UCSD-AML1 (cell line): ENCODE data around the gene BRPF3.

Source experiments
- DNase-seq: peaks from one replicate; lab custom pipeline; 2025; ENCODE audit not compliant: unreplicated experiment; lab: John Stamatoyannopoulos, UW

Gene BRPF3

DNA sequence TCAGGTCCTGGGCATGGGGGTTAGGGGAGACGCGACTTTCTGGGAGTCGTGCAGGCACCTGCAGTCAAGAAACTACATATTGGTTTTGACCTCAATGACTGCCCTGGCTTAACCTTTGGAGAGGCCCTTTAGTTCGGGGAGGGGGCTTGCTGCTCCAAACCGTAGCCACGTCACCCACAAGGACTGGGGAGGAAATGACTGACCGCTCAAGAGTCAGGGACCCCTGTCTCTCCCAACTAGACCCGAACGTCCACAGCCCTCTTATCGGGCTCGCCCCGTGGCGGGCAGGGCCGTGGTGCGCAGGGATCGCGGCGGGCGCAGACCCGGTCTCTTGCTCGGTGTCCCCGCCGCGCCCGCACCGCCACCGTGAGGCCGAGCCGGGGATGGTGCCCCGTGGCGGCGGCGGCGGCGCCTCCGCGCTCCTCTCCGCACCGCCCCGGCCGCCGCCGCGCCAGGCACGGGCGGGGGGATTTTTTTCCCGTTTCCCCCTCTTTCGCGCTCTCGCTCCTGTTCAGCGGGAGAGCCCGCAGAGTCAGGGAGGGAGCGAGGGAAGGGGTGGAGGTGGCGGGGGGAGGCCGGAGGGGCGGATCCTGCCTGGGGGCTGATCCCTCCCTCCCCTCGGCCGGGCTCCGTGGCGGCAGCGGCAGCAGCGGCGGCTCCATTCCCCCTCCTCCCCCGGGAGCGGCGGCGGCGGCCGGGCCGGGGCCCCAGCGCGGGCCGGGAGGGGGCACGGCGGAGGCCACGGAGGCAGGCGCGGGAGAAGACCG is at the start of gene BRPF3:
BRPF3 (plus strand) TSS at position 632 of the 767 bp plus-strand sequence. CDS start 3,579 bp downstream, outside the sequence.
- peak; percentile 82 for DNase-seq

DNA sequence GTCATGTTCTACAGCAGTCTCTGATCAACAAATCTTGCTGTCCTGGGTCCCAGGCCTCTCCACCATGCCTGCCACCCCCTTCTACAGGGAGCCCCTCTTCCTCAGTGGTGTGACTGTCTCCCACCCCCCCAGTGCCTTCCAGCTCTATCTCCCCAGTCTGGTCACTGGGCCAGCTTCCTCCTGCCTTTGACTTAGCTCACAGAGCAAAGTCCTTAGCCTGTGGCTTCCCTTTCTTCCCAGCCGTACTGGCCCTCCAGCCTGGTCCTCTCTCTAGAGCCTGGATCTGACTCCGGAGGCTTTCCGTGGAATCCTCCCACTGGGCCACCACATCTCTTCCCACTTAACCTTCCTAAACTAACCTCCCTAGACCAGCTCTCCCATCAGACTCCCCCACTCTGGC is 49.2 kb upstream of the BRPF3 start:
- DNase-seq = no peak

- no peak for DNase-seq
These were observed 47.1 kb upstream of the BRPF3 start for GRCh38 chr6:36149476-36149875.

- DNase-seq = no peak
These were observed 46.3 kb upstream of the BRPF3 start for GRCh38 chr6:36150283-36150682.

DNA sequence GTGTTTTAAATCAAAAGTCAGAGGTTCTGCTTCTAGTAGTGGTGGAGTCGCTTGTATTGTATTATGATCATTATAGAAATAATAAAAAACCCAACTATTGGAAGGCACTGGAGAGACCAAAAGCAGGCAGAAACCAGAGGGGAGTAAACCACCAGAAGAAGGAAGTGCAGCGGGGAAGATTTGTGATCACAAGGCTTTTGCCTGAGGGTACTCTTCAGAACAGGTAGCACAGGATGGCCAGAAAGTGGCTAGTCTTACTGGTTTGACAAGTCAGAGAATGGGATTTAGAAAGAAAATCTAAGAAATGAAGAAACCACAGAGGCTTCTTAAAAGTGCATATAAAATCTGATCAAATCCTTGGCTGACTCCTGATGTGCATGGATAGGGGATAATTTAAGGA is 42.3 kb upstream of the BRPF3 start:
- no peak for DNase-seq

- no peak for DNase-seq
These were observed 40.9 kb upstream of the BRPF3 start for GRCh38 chr6:36155662-36156061.

DNA sequence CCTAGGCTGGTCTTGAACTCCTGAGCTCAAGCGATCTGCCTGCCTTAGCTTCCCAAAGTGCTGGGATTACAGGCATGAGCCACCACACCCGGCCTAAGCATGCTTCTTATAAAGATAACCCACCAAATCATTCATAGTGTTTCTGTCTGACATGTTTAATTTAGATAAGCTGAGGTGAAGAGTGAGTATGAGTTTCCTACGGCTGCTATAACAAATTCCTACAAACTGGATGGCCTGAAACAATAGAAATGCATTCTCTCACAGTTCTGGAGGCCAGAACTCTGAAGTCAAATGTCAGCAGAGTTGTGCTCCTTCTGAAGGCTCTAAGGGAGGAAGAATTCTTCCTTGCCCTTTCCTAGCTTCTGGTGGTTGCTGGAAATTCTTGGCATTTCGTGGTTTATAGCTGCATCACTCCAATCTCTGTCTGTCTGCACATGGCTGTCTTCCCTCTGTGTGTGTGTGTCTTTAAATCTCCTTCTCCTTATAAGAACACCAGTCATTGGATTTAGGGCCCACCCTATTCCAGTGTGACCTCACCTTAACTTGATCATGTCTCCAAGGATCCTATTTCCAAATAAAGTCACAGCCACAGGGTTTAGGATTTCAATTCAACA is 36.3 kb upstream of the BRPF3 start:
- DNase-seq = no peak

GRCh38 chr6:36169023-36170007 is 27.2 kb upstream of the BRPF3 start:
- DNase-seq = no peak

DNA sequence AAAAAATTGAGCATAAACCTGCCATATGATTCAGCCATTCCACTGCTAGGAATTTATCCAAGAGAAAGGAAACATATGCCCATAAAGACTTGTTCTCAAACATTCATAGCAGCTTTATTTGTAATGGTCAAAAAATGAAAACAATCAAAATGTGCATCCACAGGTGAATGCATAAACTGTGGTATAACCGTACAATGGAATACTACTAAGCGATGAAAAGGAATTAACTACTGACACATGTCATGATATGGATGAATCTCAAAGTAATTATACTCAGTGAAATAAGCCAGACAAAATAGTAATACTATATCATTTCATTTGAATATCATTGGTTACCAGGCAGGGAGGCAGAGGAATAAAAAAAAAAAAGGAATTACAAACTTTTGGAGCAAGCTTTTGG is 25.8 kb upstream of the BRPF3 start:
- no peak for DNase-seq

DNA sequence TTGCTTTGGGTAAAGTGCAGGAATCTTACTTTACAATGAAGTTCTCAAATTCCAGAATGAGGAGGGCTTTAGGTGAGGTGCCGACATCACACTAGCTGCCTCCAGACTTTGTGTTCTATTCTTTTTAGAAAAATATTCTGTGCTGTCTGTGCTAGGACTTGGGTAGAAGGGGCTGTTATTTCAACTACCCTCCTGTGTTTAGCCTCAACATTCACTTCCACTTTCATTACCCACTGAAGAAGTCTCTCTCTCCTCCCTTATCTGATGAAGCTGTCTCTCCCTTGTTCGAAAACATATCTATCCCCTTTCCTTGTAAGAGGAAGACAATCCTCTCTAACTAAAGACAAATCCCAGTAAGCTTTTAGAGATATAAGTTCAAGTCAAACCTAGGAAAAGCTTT is 25.0 kb upstream of the BRPF3 start:
- no peak for DNase-seq

DNA sequence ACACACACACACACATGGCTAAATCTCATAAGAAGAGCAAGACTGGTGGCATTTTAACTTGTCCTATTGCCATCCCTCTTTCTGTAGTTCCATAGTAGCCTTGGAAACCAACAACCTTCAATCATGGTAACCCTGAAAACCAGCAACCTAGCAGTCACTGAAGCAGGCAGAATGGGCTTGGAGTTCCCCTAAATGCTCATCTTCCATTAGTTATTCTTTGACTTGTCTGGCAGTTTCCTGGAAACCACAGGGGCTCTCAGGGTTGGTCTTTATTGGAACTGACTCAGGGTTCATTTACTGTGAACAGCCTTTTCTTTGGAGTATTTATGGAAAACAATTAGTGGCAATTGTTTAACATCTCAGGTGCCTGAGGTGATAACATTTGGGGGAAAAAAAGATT is 19.4 kb upstream of the BRPF3 start:
- no peak for DNase-seq

DNA sequence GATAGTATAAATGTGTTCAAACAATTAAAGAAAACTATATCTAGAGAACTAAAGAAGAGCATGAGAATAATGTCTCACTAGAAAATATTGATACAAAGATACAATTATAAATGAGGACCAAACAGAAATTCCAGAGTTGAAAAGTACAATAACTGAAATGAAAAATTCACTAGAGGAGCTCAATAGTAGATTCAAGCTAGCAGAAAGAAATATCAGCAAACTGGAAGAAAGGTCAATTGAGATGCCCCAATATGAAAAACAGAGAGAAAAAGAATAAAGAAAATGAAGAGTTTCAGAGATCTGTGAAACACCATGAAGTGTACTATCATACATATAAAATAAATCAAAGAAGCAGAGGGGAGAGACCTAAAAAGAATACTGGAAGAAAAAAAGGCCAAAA is 18.0 kb upstream of the BRPF3 start:
- DNase-seq = no peak

GRCh38 chr6:36180126-36180525 is 16.4 kb upstream of the BRPF3 start:
- no peak for DNase-seq

GRCh38 chr6:36184311-36184710 is 12.2 kb upstream of the BRPF3 start:
- DNase-seq = no peak

GRCh38 chr6:36186199-36186598 is 10.3 kb upstream of the BRPF3 start:
- no peak for DNase-seq

DNA sequence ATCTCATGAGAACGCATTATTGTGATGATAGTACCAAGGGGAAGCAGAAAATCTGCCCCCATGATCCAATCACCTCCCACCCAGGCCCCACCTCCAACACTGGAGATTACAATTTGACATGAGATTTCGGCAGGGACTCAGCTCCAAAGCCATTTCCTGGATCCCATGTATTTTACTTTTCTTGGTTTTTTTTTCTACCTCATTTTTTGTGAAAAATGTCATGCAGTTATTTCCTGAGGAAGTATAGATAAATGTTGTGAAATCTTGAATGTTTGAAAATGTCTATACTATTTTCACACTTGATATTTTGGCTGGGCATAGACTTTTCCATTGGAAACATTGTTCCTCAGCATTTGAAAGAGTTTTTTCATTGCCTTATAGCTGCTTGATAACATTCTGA is 9.1 kb upstream of the BRPF3 start:
- peak; percentile 19 for DNase-seq

DNA sequence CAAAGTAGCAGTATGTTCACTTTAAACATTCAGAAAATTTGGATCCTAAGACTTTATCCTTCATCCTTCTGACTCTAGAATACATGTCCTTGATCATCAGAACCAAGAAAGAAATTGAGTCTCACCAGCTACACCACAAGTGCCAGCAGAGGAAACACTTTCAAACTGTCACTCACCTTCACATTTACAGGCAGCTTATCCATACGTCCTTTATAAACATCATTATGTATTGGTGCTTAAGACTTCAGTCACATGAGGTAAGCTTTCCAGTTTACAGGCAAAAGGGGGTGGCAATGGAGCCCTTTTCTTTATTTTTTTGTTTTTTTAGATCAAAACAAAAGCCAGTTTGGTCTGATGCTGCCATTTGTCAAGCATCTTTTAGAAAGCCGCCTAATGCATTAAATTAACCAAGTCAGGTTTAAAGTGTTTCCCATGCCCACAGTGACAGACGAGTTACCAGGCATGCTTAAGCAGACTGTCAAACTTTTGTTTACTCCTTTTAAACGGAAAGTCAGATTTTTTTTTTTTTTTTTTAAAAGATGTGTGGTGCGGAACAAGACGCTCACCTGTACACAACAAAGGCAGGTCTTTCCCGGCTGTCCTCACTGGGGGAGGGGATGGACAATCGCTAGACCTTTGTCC is 952 bp upstream of the BRPF3 start:
- no peak for DNase-seq

DNA sequence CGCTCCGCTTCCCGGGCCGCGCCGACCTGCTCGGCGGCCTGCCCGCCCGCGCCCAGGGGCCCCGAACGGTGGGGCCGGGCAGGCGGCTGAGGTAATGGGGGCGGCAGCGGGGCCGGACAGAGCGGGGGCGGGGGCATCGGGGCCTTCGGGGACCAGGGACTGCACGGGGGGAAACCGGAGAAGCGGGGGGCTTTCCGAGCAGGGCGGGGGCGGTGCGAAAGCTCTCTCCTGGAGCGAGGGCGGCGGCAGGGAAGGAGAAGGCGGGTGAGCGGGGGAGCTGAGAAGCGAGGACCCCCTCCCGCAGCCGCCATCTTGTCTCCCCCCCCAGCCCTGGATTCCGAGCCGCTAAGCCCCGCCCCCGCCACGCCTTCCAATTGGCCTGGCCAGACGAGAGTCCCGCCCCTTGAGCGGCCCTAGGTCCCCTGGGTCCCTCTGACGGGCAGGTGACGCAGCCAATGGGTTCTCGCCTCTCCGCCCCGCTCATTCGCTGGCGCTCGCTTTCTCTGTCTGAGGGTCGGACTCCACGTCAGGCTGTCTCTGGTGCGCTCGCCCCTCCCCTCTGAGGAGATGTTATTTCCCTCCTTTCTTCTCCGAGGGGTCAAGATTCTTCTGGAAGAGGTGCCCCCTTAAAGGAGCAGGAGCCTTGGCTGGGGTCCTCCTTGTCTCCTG is 470 bp downstream of the BRPF3 start:
- DNase-seq = peak; percentile 98

GRCh38 chr6:36197739-36198221 is 1.2 kb downstream of the BRPF3 start:
- DNase-seq = no peak

- no peak for DNase-seq
These were observed 2.4 kb downstream of the BRPF3 start for GRCh38 chr6:36198986-36199385.
